Smooth muscle cell (in vitro differentiated cells): ENCODE measurements around the gene BAIAP2. TPM values are rescaled to one million over a fixed set of nuclear protein-coding genes. Genes with fewer than 3 reads are reported as not detected.

Experiments used
- DNase-seq: peaks from one replicate; lab custom pipeline; 2025; ENCODE audit not compliant: unreplicated experiment; lab: John Stamatoyannopoulos, UW
- H2AFZ ChIP-seq: fragments of 200-600 bp; sonication (generic); 2 replicates; pipeline ENCODE4 v1.6.0; 2016; ENCODE audit warnings: antibody characterized with exemption, low read depth, mild to moderate bottlenecking
- H3F3A ChIP-seq: fragments of 200-600 bp; sonication (generic); 2 replicates; pipeline ENCODE4 v1.6.0; 2017; ENCODE audit warnings: antibody characterized with exemption, low read depth
- H3K27ac ChIP-seq: fragments of 200-600 bp; sonication (generic); 2 replicates; pipeline ENCODE4 v1.5.1; 2016; ENCODE audit warnings: low read depth, mild to moderate bottlenecking
- H3K27me3 ChIP-seq: fragments of 200-600 bp; sonication (generic); 2 replicates; pipeline ENCODE4 v1.6.1; 2016; ENCODE audit warnings: low read depth, mild to moderate bottlenecking
- H3K36me3 ChIP-seq: fragments of 200-600 bp; sonication (generic); 2 replicates; pipeline ENCODE4 v1.5.1; 2016; ENCODE audit warnings: low read depth
- H3K4me1 ChIP-seq: fragments of 200-600 bp; sonication (generic); 2 replicates; pipeline ENCODE4 v1.5.1; 2016; ENCODE audit warnings: low read depth
- H3K4me2 ChIP-seq: fragments of 200-600 bp; sonication (generic); 2 replicates; pipeline ENCODE4 v1.6.0; 2016; ENCODE audit warnings: mild to moderate bottlenecking
- H3K4me3 ChIP-seq: fragments of 200-600 bp; sonication (generic); 2 replicates; pipeline ENCODE4 v1.5.1; 2016; ENCODE audit warnings: mild to moderate bottlenecking
- H3K79me2 ChIP-seq: fragments of 200-600 bp; sonication (generic); 2 replicates; pipeline ENCODE4 v1.6.0; 2016; ENCODE audit warnings: low read depth, mild to moderate bottlenecking
- H3K9ac ChIP-seq: fragments of 200-600 bp; sonication (generic); 2 replicates; pipeline ENCODE4 v1.6.0; 2016; ENCODE audit warnings: low read depth
- H3K9me3 ChIP-seq: fragments of 200-600 bp; sonication (generic); replicated peaks from 2 replicates; pipeline ENCODE4 v1.5.1; 2016; ENCODE audit warnings: low read depth
- H4K20me1 ChIP-seq: fragments of 200-600 bp; sonication (generic); 2 replicates; pipeline ENCODE4 v1.6.0; 2016; ENCODE audit warnings: low read depth
- WGBS: methylation state at CpG from one replicate; pipeline ENCODE4 v1.1.7; 2016; ENCODE audit warnings: low lambda C conversion rate; 5-methylcytosine and 5-hydroxymethylcytosine counted together
- polyA plus RNA-seq: library from polyadenylated mRNA; unstranded; fragments of >200 nt; fragmentation: Nextera tagmentation; extraction: Ambion mirVana; gene quantifications from 2 replicates; pipeline ENCODE4 v1.2.1, GENCODE V29; 2016
- total RNA-seq: library from RNA; depleted of rRNA; stranded (reverse); fragments of >200 nt; gene quantifications from 2 replicates; pipeline ENCODE4 v1.2.3, GENCODE V29; 2014
- TF ChIP-seq, protein P1 (sequence below): fragments of 200-600 bp; sonication (generic); IDR thresholded peaks from 2 replicates; pipeline ENCODE4 v1.5.1; 2017; ENCODE audit warnings: borderline replicate concordance, mild to moderate bottlenecking, antibody characterized with exemption; ENCODE audit not compliant: insufficient read depth, poor library complexity, severe bottlenecking

BAIAP2 gene
- total and polyA plus RNA-seq, 2 experiments from 2014 or later: 26.6 to 41.9 TPM

DNA sequence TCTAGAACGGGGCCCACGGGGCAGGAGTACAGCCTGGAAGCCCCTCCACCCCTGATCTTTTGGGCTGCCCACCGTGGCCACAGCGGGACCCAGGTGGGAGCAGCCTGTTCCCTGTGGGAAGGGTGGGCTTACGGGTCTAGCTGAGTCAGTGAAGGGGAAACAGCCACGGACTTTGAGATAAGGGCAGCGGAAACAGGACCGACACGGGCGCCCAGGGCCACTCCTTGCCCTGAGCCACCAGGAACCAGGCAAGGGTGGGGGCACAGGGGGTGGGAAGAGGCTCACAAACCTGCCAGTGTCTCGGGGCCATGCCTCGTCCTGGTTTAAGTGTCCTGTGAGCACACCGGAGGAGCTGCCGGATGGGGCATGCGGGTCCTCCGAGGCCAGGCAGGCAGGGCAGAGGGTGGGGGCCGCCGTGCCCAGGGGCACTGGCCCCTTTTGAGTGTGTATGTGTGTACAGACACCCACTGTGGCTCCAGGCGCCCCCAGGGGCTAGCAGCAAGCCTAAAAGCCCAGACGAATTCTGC is 82.8 kb downstream of the BAIAP2 start:
- no peaks in the 10 kb centered on the region for H3K27me3 ChIP-seq
- no peaks in the 10 kb centered on the region for H3K79me2 ChIP-seq
- H3K4me3 ChIP-seq: no peak overlapping the region
- WGBS: 87% methylated on average over 19 of the region's 20 CpGs
- TF ChIP-seq, protein P1, sequence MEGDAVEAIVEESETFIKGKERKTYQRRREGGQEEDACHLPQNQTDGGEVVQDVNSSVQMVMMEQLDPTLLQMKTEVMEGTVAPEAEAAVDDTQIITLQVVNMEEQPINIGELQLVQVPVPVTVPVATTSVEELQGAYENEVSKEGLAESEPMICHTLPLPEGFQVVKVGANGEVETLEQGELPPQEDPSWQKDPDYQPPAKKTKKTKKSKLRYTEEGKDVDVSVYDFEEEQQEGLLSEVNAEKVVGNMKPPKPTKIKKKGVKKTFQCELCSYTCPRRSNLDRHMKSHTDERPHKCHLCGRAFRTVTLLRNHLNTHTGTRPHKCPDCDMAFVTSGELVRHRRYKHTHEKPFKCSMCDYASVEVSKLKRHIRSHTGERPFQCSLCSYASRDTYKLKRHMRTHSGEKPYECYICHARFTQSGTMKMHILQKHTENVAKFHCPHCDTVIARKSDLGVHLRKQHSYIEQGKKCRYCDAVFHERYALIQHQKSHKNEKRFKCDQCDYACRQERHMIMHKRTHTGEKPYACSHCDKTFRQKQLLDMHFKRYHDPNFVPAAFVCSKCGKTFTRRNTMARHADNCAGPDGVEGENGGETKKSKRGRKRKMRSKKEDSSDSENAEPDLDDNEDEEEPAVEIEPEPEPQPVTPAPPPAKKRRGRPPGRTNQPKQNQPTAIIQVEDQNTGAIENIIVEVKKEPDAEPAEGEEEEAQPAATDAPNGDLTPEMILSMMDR: no peak
- no peak overlapping the region for H3K9ac ChIP-seq
- H2AFZ ChIP-seq: no peak overlapping the region
- no peaks in the 10 kb centered on the region for H3F3A ChIP-seq
- H4K20me1 ChIP-seq: no peaks in the 10 kb centered on the region
- H3K4me1 ChIP-seq: no peaks in the 10 kb centered on the region
- H3K27ac ChIP-seq: no peak overlapping the region
- no peaks in the 10 kb centered on the region for H3K36me3 ChIP-seq
- no peak for DNase-seq
- H3K4me2 ChIP-seq: no peak overlapping the region
- no peaks in the 10 kb centered on the region for H3K9me3 ChIP-seq

DNA sequence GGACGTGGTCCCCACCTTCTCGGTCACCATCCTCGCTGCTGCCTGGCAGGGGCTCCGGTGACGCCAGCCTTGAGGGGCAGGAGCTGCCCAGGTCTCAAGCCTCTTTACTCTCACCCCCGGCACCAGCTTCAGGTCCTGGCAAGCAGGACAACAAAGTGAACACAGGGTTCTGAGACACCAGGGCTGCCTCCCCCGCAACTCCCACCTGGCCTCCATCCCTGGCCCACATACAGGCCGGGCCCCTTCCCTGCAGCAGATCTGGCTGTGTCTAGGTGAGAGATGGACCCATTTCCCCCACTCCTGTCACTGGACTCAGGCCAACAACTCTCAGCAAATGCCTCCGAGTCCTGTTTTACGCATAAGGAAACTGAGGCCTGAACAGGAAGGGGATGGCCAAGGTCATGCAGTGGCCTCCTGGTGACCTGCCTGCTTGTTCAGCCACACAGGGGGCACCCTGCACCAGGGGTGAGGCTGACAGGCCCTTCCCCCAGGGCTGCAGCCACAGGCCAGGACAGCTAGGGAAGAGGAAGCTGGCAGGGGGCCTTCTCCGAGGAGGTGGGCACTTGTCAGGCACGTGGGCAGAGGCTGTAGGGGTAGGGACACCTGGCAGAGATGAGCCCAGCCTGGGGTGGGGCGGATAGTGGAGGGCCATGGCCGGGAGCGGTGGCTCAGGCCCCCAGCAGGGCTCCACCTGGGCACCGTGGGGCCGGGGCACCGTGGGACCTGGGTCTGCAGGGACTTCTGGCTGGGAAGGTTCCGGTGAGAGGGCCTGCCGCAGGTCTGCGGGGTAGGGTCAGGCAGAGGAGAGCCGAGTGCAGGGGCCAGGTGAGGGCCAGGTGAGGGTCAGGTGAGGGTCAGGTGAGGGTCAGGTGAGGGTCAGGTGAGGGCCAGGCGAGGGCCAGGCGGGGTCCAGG is 83.6 kb downstream of the BAIAP2 start:
- Histone ChIP-seq H3K9me3 (no peaks in the 10 kb centered on the region), H3K4me1 (no peaks in the 10 kb centered on the region), H3K9ac (peak overlapping the region; percentile 71), H3K27me3 (no peaks in the 10 kb centered on the region), H4K20me1 (no peaks in the 10 kb centered on the region), H3F3A (no peaks in the 10 kb centered on the region), H3K79me2 (no peaks in the 10 kb centered on the region), H3K36me3 (no peaks in the 10 kb centered on the region), H2AFZ (no peak overlapping the region), H3K4me2 (peak overlapping the region; percentile 86), H3K27ac (no peak overlapping the region), H3K4me3 (peak overlapping the region; percentile 50)
- DNase-seq: no peak
- WGBS: 75% methylated on average over 21 of the region's 24 CpGs
- TF ChIP-seq, protein P1: no peak

DNA sequence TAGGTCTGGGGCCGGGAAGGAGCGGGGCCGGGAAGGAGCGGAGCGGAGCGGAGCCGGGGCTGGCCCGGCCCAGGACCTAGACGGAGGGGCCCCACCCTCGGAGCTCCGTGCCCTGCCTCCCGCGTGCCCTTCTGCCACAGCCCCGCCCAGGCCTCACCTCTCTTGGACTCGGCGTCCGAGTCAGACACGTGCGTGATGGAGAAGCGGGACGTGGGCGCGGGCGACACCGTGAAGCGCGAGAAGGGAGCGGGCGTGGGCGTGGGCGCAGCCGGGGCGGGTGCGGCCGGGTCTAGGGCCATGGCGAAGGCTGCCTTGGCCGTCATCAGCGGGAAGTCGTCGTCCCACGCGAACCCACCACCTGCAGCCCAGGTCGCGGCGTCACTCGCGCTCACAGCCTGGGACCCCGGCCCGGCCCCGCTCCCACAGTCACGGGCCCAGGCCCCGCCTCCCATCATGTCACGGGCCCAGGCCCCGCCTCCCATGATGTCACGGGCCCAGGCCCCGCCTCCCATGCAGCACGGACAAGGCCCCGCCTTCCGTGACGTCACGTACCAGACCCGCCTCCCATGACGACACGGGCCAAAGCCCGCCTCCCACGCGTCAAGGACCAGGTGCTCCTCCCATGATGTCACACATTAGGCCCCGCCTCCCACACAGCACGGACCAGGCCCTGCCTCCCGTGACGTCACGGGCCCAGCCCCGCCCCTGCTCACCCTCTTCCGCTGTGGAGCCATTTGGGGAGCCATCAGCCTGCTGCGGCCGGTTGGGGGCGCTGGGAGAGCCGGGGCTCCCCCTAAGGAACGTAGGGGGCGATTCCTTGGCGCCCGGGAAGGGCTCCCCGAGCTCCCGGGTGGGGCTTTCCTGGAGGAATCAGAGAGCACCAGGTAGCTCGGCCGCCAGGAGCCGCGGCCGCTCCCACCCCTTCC is 84.5 kb downstream of the BAIAP2 start:
- peak overlapping the region; percentile 50 for H3K4me3 ChIP-seq
- H2AFZ ChIP-seq: no peak overlapping the region
- TF ChIP-seq, protein P1: peak; percentile 26
- DNase-seq: peak; percentile 88
- no peaks in the 10 kb centered on the region for H3K9me3 ChIP-seq
- H3K36me3 ChIP-seq: no peaks in the 10 kb centered on the region
- peak overlapping the region; percentile 86 for H3K4me2 ChIP-seq
- H3K27ac ChIP-seq: peak overlapping the region; percentile 40
- peak overlapping the region; percentile 71 for H3K9ac ChIP-seq
- no peaks in the 10 kb centered on the region for H3K4me1 ChIP-seq
- H3K27me3 ChIP-seq: no peaks in the 10 kb centered on the region
- WGBS: 23% methylated on average over 41 of the region's 89 CpGs
- no peaks in the 10 kb centered on the region for H4K20me1 ChIP-seq
- no peaks in the 10 kb centered on the region for H3F3A ChIP-seq
- no peaks in the 10 kb centered on the region for H3K79me2 ChIP-seq
